Stimulated activated naive CD4-positive, alpha-beta T cell (primary cell): Measurements from ENCODE around the gene CNTNAP3B.
"Not testable (repeated sequence)": the region's sequence is repeated elsewhere in the genome, so short reads cannot be mapped to it uniquely, and the experiment has no call there.

ENCODE experiments used
- DNase-seq, 6 experiments: peaks; one replicate each; lab custom pipeline; 2025; lab: John Stamatoyannopoulos, UW

Gene CNTNAP3B

DNA sequence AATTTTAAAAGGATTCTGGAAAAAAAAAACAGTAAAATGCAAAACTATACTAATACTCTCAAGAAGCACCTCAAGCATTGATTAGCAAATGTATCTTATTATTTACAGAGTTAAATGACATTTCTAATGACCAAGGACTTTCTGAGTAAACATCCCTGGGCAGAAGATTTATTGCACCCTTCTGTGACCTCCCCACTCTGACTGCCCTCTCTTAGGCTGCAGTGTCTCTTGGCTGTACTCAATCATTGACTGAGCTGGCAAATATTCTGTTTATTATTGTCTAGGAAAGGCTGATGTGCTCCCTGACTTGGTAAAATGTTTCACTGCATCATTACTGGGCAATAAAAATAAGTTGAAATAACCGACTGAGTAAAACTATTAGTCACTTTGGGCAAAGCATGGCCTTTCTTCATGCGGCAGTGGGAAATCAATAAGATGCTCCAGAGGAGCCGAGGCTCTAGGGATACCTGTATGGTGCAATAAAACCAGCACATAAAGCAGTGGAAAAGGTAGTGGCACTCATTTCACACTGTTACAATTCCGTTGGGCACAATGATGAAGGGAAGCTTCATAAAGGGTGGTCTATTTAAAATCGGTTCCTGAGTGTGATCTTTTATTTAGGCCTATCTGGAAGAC is 151.1 kb downstream of the CNTNAP3B start:
- not testable (repeated sequence) for DNase-seq

- not testable (repeated sequence) for DNase-seq
Measured at GRCh38 chr9:41974906-41975305, 154.3 kb downstream of the CNTNAP3B start.

- DNase-seq, result not testable (repeated sequence)
Measured at GRCh38 chr9:41953007-41953406, 176.2 kb downstream of the CNTNAP3B start.

DNA sequence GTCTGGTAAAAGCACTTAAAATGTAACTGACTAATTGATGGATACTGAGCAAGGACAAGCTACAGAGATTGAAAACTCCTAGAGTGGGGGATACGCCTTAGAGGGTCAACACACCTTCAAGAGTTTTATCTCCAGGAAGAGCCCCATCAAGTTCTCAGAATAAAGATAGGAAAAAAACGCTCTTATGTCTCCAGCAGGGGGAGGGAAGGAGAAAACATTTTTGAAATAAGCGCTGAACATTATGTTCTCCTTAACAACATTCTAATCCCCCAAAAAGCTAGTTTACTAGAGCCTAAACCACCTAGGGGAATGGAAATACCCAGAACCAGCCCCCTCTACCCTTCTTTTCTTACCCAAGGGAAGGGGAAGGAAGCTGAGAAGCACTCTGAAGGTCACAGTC is 187.5 kb downstream of the CNTNAP3B start:
- not testable (repeated sequence) for DNase-seq

DNA sequence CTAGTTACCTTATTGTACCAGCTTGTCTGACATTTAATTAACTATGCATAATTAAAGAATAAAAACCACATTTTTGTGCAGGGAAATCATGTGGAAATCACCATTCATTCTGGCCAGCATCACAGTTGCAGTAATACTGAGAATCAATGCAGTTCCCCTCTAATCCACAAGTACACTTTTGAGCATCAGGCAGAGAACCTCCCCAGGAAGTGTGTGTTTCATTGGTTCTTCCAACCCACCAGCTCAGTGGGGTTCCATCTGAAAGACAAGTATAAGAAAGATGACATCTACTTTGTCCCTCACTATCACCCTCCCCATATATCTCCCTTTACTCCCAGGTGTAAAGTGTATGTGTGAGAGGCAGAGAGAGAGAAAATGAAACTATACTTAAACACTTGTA is 191.1 kb downstream of the CNTNAP3B start:
- DNase-seq, result not testable (repeated sequence)

DNA sequence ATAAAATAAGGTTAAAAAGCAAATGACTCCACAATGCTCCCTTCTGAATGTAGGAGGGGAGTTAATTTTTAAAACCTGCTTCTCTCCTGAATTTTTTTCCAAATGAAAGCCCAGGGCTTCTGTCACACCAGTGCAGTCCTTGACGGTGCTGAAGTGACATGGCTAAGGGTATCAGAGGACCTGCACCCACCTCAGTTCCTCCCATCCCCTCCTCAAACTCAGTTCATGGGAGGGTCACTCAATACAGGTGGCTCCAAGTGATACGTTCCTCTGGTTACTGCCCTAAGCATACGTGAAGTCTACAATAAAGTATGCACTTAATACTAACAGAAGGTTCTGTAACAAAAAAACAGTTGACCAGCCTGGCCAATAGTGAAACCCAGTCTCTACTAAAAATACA is 193.5 kb downstream of the CNTNAP3B start:
- not testable (repeated sequence) for DNase-seq

GRCh38 chr9:41929172-41929571 is 200.1 kb downstream of the CNTNAP3B start:
- not testable (repeated sequence) for DNase-seq

- DNase-seq, result not testable (repeated sequence)
Measured at GRCh38 chr9:41917374-41917773, 211.9 kb downstream of the CNTNAP3B start.

- DNase-seq, result not testable (repeated sequence)
Measured at GRCh38 chr9:41905488-41905887, 223.7 kb downstream of the CNTNAP3B start.

GRCh38 chr9:41902762-41903161 is 226.5 kb downstream of the CNTNAP3B start:
- not testable (repeated sequence) for DNase-seq

DNA sequence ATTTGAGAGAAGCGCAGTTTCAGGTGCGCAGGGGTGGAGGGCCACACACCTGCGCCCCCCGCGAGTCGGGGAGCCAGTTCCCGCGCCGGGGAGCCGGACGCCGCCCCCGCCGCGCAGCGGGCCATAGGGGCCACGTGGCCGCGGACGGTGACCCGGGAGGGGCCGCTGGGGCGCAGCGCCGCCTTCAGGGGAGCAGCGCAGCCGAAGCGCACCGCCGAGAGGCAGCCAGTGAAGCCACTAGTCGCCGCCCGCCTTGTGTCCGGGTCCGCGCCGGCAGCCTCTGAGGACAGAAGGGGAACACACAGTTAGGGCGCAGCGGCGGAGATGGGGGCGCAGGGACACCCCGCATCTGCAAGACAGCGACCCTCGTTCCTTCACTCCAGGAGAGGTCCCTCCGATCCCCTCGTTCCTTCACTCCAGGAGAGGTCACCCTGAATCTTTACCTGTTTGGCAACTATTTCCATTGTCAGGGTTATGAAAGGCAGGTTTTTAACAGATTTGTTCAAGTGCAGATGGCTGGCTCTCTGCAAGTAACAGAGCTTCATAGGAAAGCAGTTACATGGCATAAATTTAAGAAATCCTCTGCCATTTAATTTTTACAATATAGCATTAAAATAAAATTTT is 230.4 kb downstream of the CNTNAP3B start:
- not testable (repeated sequence) for DNase-seq

- DNase-seq, result not testable (repeated sequence)
Measured at GRCh38 chr9:41874557-41874956, 254.7 kb downstream of the CNTNAP3B start.

DNA sequence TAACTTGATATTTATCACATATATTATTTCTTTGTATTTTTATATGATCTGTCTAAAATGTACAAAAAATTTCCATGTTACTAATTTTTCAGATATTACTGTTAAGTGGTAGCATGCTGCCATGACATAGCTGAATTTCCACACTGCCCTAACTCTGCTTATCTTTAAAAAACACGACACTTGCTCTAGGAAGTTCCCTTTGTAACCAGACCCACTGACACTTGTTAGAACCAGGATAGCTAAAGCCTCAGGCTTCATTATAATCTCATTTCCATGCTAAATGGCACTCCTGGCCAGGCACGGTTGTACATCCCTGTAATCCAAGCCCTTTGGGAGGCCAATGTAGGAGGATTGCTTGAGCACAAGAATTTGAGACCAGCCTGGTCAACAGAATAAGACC is 273.8 kb downstream of the CNTNAP3B start:
- not testable (repeated sequence) for DNase-seq

DNA sequence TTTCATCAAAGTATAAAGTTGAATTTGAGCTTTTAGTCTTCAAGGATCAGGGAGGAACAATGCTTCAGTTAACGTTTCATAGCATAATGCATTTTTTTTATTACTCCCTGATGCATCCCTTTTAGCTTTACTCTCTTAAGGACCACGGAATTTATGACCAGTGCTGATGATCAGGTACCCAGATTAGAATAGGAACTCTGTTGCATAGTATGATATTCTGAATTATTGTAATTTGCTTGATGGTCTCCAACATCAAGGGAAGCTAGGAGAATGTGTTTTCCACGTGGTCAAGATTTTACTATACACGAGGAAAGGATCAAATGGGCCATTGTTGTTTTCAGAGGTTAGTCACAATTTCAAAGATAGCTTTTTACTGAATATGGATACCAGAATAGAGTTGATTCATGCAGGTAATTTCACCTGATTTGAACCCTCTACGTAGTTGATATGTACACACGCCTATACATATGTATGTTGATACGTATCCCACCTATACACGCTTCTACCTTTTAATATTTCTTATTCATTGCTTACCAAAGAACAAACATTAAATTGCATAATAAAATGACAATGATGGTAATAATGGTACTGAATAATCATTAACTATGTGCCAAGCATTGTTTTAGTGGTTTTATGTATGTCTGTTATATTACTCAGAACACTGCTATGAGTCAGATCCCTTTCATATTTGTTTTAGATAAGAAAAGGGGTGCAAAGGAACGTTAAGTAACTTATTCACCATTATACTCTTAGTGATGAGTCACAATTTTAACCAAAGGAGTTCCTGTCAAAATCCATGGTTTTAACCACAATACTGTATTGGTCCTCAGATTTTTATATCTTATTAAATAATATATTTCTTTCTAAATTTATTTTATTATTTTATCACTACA is 277.1 kb downstream of the CNTNAP3B start:
- not testable (repeated sequence) for DNase-seq

DNA sequence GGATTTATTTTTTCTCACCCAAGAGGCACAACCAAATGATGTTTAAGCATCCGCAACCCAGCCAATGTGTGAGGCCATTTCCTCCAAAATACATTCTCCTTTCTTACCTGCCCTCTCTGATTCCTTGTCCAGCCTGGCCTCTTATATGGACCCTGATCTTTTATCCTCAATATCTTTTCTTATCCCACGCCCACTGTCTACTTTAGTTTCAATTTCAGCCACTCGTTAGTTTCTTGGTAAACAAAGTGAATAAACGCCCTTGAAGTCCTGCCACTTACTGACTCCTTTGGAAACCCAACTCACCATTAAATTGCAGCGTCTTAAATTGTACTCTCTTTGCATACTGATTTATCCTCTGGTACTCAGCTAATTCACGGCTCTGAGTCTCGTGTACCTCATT is 281.4 kb downstream of the CNTNAP3B start:
- DNase-seq, result not testable (repeated sequence)
